Activated CD4-positive, alpha-beta T cell treated with anti-CD3 and anti-CD28 coated beads, Interleukin-2, amount 10 ng/mL, durations not matched to agents 7 days and 5 days (primary cell): ENCODE results near the gene LANCL1. TPM values are rescaled to one million over a fixed set of nuclear protein-coding genes. Genes with fewer than 3 reads are reported as not detected.

Experiments
- CTCF ChIA-PET: fragments of 350-600 bp; sonication (Branson Sonifier 250); formaldehyde crosslinking; loops from one replicate; lab custom pipeline; 2021; ENCODE audit warnings: antibody characterized with exemption; lab: Charles Lee
- POLR2A ChIA-PET: fragments of 350-600 bp; sonication (Branson Sonifier 250); formaldehyde crosslinking; loops from one replicate; lab custom pipeline; 2021; ENCODE audit warnings: antibody characterized with exemption; lab: Charles Lee
- DNase-seq: peaks from one replicate; pipeline ENCODE4 v3.0.0-alpha.2; 2020
- H3K27ac Mint-ChIP-seq: one replicate; pipeline ENCODE4 v1.8.0; 2021; ENCODE audit warnings: mild to moderate bottlenecking, moderate library complexity, mixed read lengths
- H3K27me3 Mint-ChIP-seq: one replicate; pipeline ENCODE4 v1.8.0; 2021; ENCODE audit warnings: mixed read lengths
- H3K36me3 Mint-ChIP-seq: one replicate; pipeline ENCODE4 v1.8.0; 2021; ENCODE audit warnings: low read depth, mixed read lengths
- H3K4me1 Mint-ChIP-seq: one replicate; pipeline ENCODE4 v1.8.0; 2021; ENCODE audit warnings: mixed read lengths
- H3K4me3 Mint-ChIP-seq: one replicate; pipeline ENCODE4 v1.8.0; 2021; ENCODE audit warnings: mild to moderate bottlenecking, moderate library complexity, mixed read lengths
- H3K9me3 Mint-ChIP-seq: one replicate; pipeline ENCODE4 v1.8.0; 2021; ENCODE audit warnings: mixed read lengths
- total RNA-seq, 2 experiments: library from RNA; stranded (reverse); gene quantifications; one replicate each; pipeline ENCODE4 v1.2.3, GENCODE V29; 2021

LANCL1 gene
- total RNA-seq, 2 experiments from 2014 or later, result 34.3 to 39.5 TPM

DNA sequence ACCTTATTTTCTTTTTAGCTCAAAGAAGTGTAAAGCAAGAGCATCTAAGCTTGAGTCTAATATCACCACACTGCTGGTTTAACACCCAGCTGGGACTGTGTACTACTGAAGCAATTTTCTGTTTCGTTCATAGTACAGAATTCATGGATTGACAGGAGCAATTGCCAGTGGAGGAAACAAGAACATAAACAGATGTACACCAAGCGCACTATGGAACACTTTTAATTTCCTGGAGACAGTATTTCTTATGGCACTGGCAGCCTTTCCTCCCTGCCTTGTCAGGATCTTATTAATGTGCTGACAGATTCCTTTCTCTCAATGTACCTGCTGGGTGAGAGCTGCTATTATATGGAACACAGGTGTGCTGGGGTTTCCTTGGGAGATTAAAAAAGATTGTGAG lies 4.2 kb upstream of the LANCL1 start:
- Mint-ChIP-seq H3K27me3 (no peaks in the 10 kb centered on the region), H3K36me3 (peaks cover 2% of the 10 kb centered on the region), H3K27ac (no peak overlapping the region), H3K4me3 (no peak overlapping the region), H3K4me1 (peaks cover 28% of the 10 kb centered on the region), H3K9me3 (peaks cover 12% of the 10 kb centered on the region)
- POLR2A ChIA-PET, result no interaction called here
- CTCF ChIA-PET, result interaction anchor here (1.3 kb wide), 1 partner anchor 22 kb away, joined by 3 read pairs; no protein-coding TSS in a partner anchor
- no peak for DNase-seq

GRCh38 chr2:210480079-210480478 lies 3.5 kb upstream of the LANCL1 start:
- Mint-ChIP-seq H3K9me3 (peaks cover 12% of the 10 kb centered on the region), H3K4me3 (no peak overlapping the region), H3K4me1 (peaks cover 33% of the 10 kb centered on the region), H3K36me3 (peaks cover 2% of the 10 kb centered on the region), H3K27ac (no peak overlapping the region), H3K27me3 (no peaks in the 10 kb centered on the region)
- no peak for DNase-seq
- ChIA-PET POLR2A (no interaction called here), CTCF (interaction anchor here (1.3 kb wide), 1 partner anchor 23 kb away, joined by 3 read pairs; no protein-coding TSS in a partner anchor)

DNA sequence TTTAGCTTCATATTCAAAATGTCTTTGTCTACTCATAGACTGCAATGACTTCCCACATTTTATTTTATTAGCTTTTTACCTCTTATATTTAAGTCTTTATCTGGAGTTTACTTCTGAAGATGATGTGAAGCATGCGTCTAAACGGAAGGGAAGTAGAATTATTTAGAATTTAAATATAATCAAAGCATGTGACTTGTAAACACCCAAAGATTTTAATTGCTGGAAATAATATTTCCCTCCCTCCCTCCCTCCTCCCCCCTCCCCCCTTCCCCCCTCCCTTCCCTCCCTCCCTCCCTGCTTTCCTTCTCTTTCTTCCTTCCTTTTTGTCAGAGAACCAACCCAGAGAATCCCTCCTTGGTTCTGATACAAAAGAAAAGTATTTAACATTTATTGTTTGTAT lies 2.1 kb upstream of the LANCL1 start:
- ChIA-PET CTCF (no interaction called here), POLR2A (no interaction called here)
- peaks cover 38% of the 10 kb centered on the region for H3K4me1 Mint-ChIP-seq
- H3K4me3 Mint-ChIP-seq, result no peak overlapping the region
- H3K27ac Mint-ChIP-seq, result no peak overlapping the region
- H3K9me3 Mint-ChIP-seq, result peaks cover 3% of the 10 kb centered on the region
- no peak for DNase-seq
- peaks cover 6% of the 10 kb centered on the region for H3K36me3 Mint-ChIP-seq
- H3K27me3 Mint-ChIP-seq, result no peaks in the 10 kb centered on the region

DNA sequence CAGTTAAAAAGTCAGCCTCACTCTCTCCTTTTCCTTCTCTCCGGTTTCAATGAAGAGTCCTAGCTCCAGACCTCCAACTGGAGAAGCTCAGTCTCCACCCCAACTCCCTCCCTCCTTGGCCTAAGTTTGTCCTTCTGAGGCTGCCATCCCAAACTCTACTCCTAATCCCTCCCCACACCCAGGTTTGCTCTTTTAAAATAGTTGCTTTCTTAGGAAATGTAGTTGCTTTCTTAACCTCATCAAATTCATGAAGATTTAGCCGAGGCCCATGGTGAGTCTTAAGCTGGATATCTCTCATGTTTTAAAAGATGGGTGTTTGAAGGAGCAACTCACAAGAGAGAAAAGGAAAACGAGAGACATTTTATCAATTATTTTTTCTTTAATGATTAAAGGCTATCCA lies 937 bp upstream of the LANCL1 start:
- Mint-ChIP-seq H3K36me3 (peaks cover 4% of the 10 kb centered on the region), H3K9me3 (no peaks in the 10 kb centered on the region), H3K4me3 (peak overlapping the region; percentile 97), H3K4me1 (peaks cover 41% of the 10 kb centered on the region), H3K27me3 (no peaks in the 10 kb centered on the region), H3K27ac (peak overlapping the region; percentile 98)
- ChIA-PET CTCF (interaction anchor here (1.0 kb wide), 1 partner anchor 9 kb away, joined by 4 read pairs; no protein-coding TSS in a partner anchor), POLR2A (no interaction called here)
- DNase-seq, result peak; percentile 27

DNA sequence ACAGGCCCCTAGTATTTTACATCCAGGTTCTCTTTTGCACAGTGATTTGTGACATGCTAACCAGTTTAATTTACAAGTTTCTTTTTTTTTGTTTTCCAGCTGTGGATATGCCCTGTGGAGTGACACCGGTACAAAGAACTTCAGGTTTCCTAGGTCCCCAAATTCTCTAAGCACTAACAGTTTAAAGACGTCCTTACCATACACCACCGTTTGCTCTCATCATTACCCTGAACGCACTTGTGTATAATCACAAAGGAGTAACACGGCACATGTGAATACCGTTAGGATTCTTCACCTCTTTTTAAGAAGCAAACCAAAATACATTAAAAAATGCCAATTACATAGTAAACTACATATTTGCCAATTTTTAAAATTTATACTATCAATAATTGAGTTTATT lies 853 bp downstream of the LANCL1 start:
- POLR2A ChIA-PET, result no interaction called here
- CTCF ChIA-PET, result interaction anchor here (0.6 to 0.9 kb wide), 2 partner anchors 23 to 170 kb away, joined by 3 read pairs; no protein-coding TSS in a partner anchor
- no peaks in the 10 kb centered on the region for H3K9me3 Mint-ChIP-seq
- H3K4me3 Mint-ChIP-seq, result peak overlapping the region; percentile 67
- H3K27me3 Mint-ChIP-seq, result no peaks in the 10 kb centered on the region
- H3K36me3 Mint-ChIP-seq, result peaks cover 15% of the 10 kb centered on the region
- DNase-seq, result no peak
- H3K27ac Mint-ChIP-seq, result peak overlapping the region; percentile 21
- peaks cover 43% of the 10 kb centered on the region for H3K4me1 Mint-ChIP-seq

- Mint-ChIP-seq H3K4me1 (peaks cover 34% of the 10 kb centered on the region), H3K9me3 (no peaks in the 10 kb centered on the region), H3K4me3 (peak overlapping the region; percentile 8), H3K27ac (no peak overlapping the region), H3K27me3 (no peaks in the 10 kb centered on the region), H3K36me3 (peaks cover 21% of the 10 kb centered on the region)
- DNase-seq, result no peak
- ChIA-PET CTCF (no interaction called here), POLR2A (interaction anchor here (0.6 kb wide), 1 partner anchor 12 kb away, joined by 3 read pairs; no protein-coding TSS in a partner anchor)
Observed at GRCh38 chr2:210474776-210475175, 1.8 kb downstream of the LANCL1 start.

DNA sequence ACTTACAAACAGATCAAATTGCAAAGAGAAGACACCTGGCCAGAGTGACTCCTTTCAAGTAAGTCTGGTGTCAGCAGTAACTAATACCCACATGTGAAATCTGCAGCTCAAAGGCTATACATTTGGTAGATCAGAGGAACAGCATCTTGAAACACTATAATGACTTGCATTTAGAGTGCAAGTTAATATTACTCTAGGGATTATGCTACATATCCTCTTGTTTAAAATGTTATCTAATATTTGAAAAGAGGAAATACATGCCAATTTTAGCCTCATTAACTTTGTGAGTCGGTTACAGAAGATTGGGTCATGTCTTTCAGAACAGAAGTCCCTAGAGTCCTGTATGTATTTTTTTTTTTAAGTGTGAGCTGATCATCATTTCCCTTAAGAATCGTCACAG lies 15.2 kb downstream of the LANCL1 start:
- H3K4me3 Mint-ChIP-seq, result no peak overlapping the region
- no peaks in the 10 kb centered on the region for H3K27me3 Mint-ChIP-seq
- ChIA-PET CTCF (interaction anchor here (1.2 kb wide), 1 partner anchor 25 kb away, joined by 3 read pairs; no protein-coding TSS in a partner anchor), POLR2A (no interaction called here)
- peaks cover 48% of the 10 kb centered on the region for H3K36me3 Mint-ChIP-seq
- H3K4me1 Mint-ChIP-seq, result peaks cover 2% of the 10 kb centered on the region
- no peaks in the 10 kb centered on the region for H3K9me3 Mint-ChIP-seq
- no peak for DNase-seq
- no peak overlapping the region for H3K27ac Mint-ChIP-seq

- ChIA-PET CTCF (interaction anchor here (1.2 kb wide), 1 partner anchor 26 kb away, joined by 3 read pairs; no protein-coding TSS in a partner anchor), POLR2A (interaction anchor here (0.7 kb wide), 1 partner anchor 9 kb away, joined by 3 read pairs; no protein-coding TSS in a partner anchor)
- Mint-ChIP-seq H3K36me3 (peaks cover 43% of the 10 kb centered on the region), H3K4me1 (peaks cover 2% of the 10 kb centered on the region), H3K27ac (no peak overlapping the region), H3K27me3 (no peaks in the 10 kb centered on the region), H3K4me3 (no peak overlapping the region), H3K9me3 (no peaks in the 10 kb centered on the region)
- no peak for DNase-seq
Observed at GRCh38 chr2:210460322-210461227, 16.0 kb downstream of the LANCL1 start.

DNA sequence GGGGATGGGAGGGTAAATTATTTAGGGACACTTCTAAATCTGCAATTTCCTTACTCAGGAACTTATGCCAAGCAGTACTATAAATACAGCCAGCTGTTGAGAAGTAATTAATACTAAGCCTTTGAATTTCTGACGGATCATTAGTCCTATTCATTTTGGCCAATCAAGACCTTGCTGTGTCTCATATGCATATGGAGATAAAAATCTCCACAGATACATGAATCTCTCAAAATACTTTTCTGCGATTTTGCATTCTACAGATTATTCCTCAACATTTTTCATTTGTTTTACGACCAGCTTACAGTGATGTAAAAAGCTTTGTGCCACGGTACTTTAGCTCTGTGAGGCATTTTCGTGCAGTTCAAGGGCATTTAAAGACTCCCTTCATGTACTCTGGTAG lies 16.7 kb downstream of the LANCL1 start:
- ChIA-PET POLR2A (interaction anchor here (0.7 kb wide), 1 partner anchor 10 kb away, joined by 3 read pairs; no protein-coding TSS in a partner anchor), CTCF (no interaction called here)
- Mint-ChIP-seq H3K36me3 (peaks cover 39% of the 10 kb centered on the region), H3K27me3 (no peaks in the 10 kb centered on the region), H3K4me3 (no peak overlapping the region), H3K4me1 (peaks cover 2% of the 10 kb centered on the region), H3K9me3 (no peaks in the 10 kb centered on the region), H3K27ac (no peak overlapping the region)
- DNase-seq, result no peak

DNA sequence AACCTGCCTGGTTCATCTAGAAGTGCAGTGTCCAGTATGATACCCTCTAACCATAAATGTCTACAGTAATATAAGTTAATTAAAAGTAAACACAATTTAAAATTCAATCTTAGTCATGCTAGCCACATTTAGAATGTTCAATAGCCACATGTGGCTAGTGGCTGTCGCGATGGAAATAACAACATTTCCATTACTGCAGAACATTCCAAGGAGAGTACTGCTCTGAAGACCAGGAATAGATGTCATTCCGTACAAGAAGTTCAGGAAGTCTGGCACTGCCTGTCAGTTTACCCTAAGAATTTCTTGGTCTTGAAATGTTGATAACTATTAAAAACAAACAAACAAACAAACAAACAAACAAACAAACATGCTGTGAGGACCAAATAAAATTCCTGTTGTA lies 17.2 kb downstream of the LANCL1 start:
- no peak overlapping the region for H3K4me3 Mint-ChIP-seq
- H3K9me3 Mint-ChIP-seq, result no peaks in the 10 kb centered on the region
- no peak for DNase-seq
- ChIA-PET CTCF (no interaction called here), POLR2A (interaction anchor here (0.7 kb wide), 1 partner anchor 10 kb away, joined by 3 read pairs; no protein-coding TSS in a partner anchor)
- no peak overlapping the region for H3K27ac Mint-ChIP-seq
- peaks cover 2% of the 10 kb centered on the region for H3K4me1 Mint-ChIP-seq
- H3K36me3 Mint-ChIP-seq, result peaks cover 42% of the 10 kb centered on the region
- H3K27me3 Mint-ChIP-seq, result no peaks in the 10 kb centered on the region

- ChIA-PET CTCF (interaction anchor here (0.8 kb wide), 1 partner anchor 11 kb away, joined by 3 read pairs; no protein-coding TSS in a partner anchor), POLR2A (no interaction called here)
- no peaks in the 10 kb centered on the region for H3K27me3 Mint-ChIP-seq
- no peaks in the 10 kb centered on the region for H3K9me3 Mint-ChIP-seq
- no peak overlapping the region for H3K4me3 Mint-ChIP-seq
- DNase-seq, result no peak
- no peak overlapping the region for H3K27ac Mint-ChIP-seq
- peaks cover 44% of the 10 kb centered on the region for H3K36me3 Mint-ChIP-seq
- H3K4me1 Mint-ChIP-seq, result peaks cover 2% of the 10 kb centered on the region
Observed at GRCh38 chr2:210458395-210458794, 18.2 kb downstream of the LANCL1 start.

GRCh38 chr2:210456571-210456970 lies 20.0 kb downstream of the LANCL1 start:
- Mint-ChIP-seq H3K9me3 (no peaks in the 10 kb centered on the region), H3K27ac (no peak overlapping the region), H3K27me3 (no peaks in the 10 kb centered on the region), H3K36me3 (peaks cover 42% of the 10 kb centered on the region), H3K4me3 (no peak overlapping the region), H3K4me1 (peaks cover 2% of the 10 kb centered on the region)
- ChIA-PET POLR2A (no interaction called here), CTCF (no interaction called here)
- DNase-seq, result no peak

DNA sequence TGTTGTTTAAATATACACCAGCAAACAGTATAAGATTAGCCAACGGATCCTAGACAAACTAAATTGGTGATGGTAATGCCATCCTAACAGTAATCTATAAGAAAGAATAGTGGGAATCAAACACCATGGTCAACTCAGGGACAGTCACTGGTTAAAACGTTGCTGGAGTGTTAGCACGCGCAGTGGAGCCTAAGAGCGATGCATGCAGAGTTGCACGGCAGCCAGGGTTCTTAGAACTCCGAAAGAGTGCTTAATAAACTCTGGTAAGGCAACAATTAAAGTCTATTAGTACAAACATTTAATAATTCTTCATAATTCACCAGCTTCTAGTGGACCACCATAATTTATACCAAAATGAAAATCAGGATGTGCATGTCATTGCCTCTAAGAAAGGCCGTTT lies 22.2 kb downstream of the LANCL1 start:
- Mint-ChIP-seq H3K36me3 (peaks cover 53% of the 10 kb centered on the region), H3K27ac (no peak overlapping the region), H3K4me1 (no peaks in the 10 kb centered on the region), H3K9me3 (peaks cover 6% of the 10 kb centered on the region), H3K27me3 (no peaks in the 10 kb centered on the region), H3K4me3 (no peak overlapping the region)
- CTCF ChIA-PET, result no interaction called here
- no peak for DNase-seq
- POLR2A ChIA-PET, result no interaction called here
